ENCODE data around the gene TMEM117.
"Not testable (repeated sequence)": the region's sequence is repeated elsewhere in the genome, so short reads cannot be mapped to it uniquely, and the experiment has no call there.

The TMEM117 gene

GRCh38 chr12:44098786-44099185 is 262.9 kb downstream of the TMEM117 start:
- no peak for DNase-seq (ENCODE audit: low read depth in 2 of 2)

GRCh38 chr12:44099486-44099885 is 263.6 kb downstream of the TMEM117 start:
- DNase-seq (ENCODE audit: low read depth in 2 of 2), result no peak

- no peak for DNase-seq (ENCODE audit: low read depth in 2 of 2)
Measured at GRCh38 chr12:44100264-44100663, 264.4 kb downstream of the TMEM117 start.

- no peak for DNase-seq (ENCODE audit: low read depth in 2 of 2)
Measured at GRCh38 chr12:44101475-44101874, 265.6 kb downstream of the TMEM117 start.

- DNase-seq (ENCODE audit: low read depth in 2 of 2), result no peak
Measured at GRCh38 chr12:44114906-44115305, 279.0 kb downstream of the TMEM117 start.

GRCh38 chr12:44117337-44117736 is 281.5 kb downstream of the TMEM117 start:
- no peak for DNase-seq (ENCODE audit: low read depth in 2 of 2)

DNA sequence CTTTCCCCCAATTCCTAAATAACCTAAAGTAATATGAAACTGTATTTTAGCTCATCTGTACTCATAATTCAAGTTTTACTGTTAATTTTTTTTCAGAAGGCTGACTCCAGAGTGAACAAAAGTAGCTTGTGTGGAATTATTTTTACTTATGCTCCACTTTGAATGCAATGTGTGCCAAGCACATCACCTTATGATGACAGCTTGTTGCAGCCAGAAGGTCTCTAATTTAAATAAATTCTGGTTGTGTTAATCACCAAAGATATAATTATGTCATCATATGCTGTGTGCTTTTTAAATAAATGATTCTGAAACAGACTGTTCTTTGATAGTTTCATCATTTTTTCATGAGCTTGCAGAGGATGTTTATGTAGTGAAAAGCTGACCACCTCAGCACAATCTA is 283.1 kb downstream of the TMEM117 start:
- DNase-seq (ENCODE audit: low read depth in 2 of 2), result no peak

GRCh38 chr12:44126806-44127205 is 290.9 kb downstream of the TMEM117 start:
- DNase-seq (ENCODE audit: low read depth in 2 of 2), result no peak

DNA sequence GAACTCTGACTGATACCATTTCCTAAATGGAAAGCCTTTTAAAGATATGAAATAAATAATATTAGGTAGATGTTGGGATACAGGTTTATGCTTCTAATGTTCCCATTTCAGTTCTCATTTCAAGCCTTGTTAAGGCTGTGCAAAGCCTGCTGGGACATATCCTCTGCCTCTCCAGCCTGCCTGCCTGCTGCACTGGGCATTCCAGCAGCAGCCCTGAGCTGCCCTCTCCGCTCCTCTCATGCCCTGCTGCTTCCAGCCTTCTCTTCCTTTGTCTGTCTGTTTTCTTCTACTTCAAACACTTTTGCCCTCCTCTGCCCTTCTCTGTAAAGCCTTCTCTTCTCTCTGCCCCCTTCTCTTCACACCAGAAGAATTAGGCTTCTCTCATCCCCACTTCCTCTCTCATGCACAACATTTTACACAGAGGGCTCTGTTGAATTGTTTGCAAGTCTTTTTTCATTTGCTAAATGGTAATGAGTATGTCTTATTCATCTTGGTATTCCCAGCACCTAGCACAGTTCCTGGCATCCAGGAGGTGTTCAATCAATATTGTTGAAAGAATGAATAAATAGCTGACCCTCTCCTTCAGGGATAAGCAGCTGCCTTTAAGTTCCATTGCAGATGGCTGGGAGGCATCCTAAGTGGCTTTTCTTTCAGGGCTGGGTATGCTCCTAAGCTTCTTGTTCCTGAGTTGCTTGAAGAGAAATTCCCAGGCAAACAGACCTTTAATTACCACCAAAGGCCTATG is 292.3 kb downstream of the TMEM117 start:
- no peak for DNase-seq (ENCODE audit: low read depth in 2 of 2)

- DNase-seq (ENCODE audit: low read depth in 2 of 2), result no peak
Measured at GRCh38 chr12:44143175-44143574, 307.3 kb downstream of the TMEM117 start.

GRCh38 chr12:44148936-44149335 is 313.1 kb downstream of the TMEM117 start:
- no peak for DNase-seq (ENCODE audit: low read depth in 2 of 2)

DNA sequence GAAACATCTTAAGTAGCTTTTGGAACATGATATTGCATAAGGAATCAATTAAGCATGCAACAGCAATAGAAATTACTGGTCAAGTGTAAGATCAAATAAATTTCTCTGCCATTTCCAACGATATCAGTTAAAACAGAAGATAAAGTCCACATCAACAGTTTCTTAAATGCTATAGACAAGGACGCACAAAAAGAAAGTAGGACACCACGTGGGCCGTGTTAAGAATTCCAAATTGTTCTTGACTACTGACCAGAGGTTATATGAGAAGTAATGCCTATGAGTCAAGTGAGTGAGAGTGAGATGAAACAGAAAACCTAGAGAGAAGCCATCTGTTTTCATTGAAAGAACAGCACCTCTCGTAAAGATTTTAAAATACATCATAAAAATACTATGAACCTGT is 318.2 kb downstream of the TMEM117 start:
- DNase-seq (ENCODE audit: low read depth in 2 of 2), result no peak

GRCh38 chr12:44155358-44155757 is 319.5 kb downstream of the TMEM117 start:
- no peak for DNase-seq (ENCODE audit: low read depth in 2 of 2)

- no peak for DNase-seq (ENCODE audit: low read depth in 2 of 2)
Measured at GRCh38 chr12:44157359-44157758, 321.5 kb downstream of the TMEM117 start.

DNA sequence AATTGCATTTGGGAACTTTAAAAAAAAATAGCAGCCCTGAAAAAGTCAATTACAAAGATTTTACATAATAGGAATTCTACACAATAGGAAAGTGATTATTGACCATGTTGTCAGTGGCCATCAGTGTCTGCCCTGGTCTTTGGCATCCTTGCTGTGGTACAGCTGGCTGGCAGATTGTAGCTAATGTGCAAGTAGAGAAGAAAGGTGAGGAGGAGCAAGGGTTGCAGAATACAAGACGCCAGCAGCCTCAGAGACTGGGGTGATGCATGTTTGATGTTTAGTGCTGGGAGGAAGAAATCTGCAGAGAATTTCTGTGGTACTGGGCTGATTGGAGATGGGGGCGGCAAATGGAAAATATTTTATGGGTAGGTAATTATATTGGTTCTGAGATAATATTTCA is 322.9 kb downstream of the TMEM117 start:
- DNase-seq (ENCODE audit: low read depth in 2 of 2), result no peak

DNA sequence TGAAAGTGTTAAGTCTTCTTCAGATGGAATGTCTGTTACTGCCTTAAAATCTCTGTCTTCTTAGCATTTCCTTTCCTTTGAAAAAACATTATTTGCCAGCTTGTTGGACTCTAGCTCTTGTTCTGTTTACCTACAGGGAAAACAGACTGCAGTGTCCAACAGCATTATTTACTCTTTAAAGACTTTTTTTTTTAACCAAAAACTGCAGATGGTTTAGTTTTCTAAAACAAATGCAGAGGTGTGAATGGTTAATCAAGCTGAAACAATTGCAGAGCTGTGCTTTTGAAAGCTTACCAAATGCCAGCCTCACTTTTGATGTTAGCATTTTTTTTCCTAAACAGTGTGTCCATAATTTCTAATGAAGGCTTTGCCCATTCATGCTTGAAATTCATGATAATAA is 323.3 kb downstream of the TMEM117 start:
- no peak for DNase-seq (ENCODE audit: low read depth in 2 of 2)

DNA sequence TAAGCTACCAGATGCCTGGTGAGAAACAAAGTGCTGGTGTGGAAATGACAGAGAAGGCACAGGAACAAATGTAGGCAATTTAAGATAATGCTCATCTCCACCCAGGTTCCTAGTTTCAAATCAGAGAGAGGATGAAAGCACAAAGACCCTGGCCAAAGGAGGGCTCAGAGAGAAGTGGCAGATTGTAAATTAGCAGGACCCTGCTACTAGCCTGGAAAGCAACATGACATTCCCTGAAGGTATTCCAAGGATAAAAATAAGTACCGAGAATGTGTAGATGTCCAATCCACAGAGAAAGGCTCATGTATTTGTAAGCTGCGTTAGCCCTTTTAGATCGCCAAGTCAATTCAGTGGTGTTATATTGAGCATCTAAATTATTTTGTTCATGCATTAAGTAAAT is 324.0 kb downstream of the TMEM117 start:
- no peak for DNase-seq (ENCODE audit: low read depth in 2 of 2)

DNA sequence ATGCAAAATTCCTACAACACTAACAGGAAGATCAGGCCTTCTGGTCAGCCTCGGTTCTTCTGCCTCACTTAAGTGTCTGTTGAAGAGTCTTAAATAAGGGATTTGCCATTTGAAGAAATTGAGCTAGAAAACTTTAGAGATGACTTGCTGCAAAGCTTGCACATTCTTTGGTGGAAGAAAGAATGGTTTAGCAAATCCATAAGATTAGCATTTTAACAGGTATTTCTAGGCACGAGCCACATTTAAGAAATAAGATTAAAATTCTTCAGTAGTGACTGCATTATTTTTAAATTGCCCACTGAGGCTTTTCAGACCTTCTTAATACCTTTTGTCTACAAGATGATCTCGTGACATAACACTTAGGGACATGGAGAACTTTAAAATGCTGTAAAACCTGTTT is 327.1 kb downstream of the TMEM117 start:
- no peak for DNase-seq (ENCODE audit: low read depth in 2 of 2)

GRCh38 chr12:44174053-44174452 is 338.2 kb downstream of the TMEM117 start:
- DNase-seq (ENCODE audit: low read depth in 2 of 2), result no peak

- DNase-seq (ENCODE audit: low read depth in 2 of 2), result no peak
Measured at GRCh38 chr12:44184499-44185206, 348.8 kb downstream of the TMEM117 start.

- DNase-seq (ENCODE audit: low read depth in 2 of 2), result no peak
Measured at GRCh38 chr12:44193281-44193680, 357.4 kb downstream of the TMEM117 start.

DNA sequence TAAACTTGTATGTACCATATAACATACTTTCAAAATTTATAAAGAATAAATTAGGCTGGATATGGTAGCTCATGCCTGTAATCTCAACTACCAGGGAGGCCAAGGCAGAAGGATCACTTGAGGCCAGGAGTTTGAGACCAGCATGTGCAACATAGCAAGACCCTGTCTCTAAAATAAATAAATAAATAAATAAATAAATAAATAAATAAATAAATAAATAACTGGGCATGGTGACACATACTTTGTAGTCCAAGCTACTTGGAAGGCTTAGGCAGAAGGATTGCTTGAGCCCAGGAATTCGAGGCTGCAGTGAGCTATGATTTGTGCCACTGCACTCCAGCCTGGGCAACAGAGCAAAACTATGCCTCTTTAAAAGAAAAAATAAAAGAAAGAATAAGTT is 359.8 kb downstream of the TMEM117 start:
- DNase-seq (ENCODE audit: low read depth in 2 of 2), result not testable (repeated sequence)

- no peak for DNase-seq (ENCODE audit: low read depth in 2 of 2)
Measured at GRCh38 chr12:44206045-44206444, 370.2 kb downstream of the TMEM117 start.

Data from stimulated activated CD4-positive, alpha-beta T cell treated with anti-CD3 and anti-CD28 coated beads, Interleukin-1b, Interleukin-23, amount 100 ng/mL, for 4 hours (primary cell).